ENCODE measurements around the gene TBC1D14. TPM values are rescaled to one million over a fixed set of nuclear protein-coding genes. Genes with fewer than 3 reads are reported as not detected.

Gene TBC1D14
- 37.1 TPM for total RNA-seq

- peak; percentile 85 for DNase-seq (ENCODE audit: low spot score)
Observed at GRCh38 chr4:6909113-6909969, at the start of gene TBC1D14. Gene TBC1D14, plus strand, starts transcription at chr4:6909826. Its CDS starts 13,564 bp downstream, at chr4:6923390.

DNA sequence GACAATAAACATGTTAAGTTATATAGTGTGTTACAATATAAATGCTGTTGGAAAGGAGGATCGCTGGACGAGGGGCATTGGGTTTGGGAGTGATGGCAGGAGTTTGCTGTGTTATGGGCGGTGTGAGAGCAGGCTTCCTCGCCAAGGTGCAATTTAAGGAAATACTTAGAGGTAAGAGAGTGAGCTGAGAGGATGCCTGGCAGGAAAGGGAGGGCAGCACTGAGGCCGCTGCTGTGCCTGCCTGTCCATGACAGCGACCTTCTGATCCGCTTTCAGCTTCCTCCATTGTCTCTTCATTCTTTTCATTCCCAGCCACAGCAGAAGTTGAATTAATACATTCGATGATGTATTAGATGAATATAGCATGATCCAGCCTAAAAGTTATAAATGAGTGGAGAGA is 41.2 kb upstream of the TBC1D14 start:
- no peak for DNase-seq (ENCODE audit: low spot score)

DNA sequence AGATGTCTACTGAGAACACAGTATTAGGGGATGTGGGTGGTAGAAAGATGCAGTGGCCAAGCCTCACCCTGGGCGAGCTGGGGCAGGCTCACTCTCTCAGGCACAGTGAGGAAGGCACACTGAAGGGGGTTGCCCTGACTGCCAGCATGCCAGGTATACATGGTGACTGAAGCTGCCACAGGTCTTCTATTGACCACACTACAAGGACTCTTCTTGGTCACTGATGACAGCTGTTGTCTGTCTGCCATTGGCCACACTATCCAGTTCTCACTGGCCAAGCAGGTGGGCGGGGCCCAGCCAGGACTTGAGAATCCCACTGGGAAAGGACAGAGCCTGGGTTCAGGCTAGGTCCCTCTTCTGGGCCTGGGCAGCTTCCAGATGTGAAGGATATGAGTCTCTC is 39.7 kb upstream of the TBC1D14 start:
- DNase-seq (ENCODE audit: low spot score) = no peak

DNA sequence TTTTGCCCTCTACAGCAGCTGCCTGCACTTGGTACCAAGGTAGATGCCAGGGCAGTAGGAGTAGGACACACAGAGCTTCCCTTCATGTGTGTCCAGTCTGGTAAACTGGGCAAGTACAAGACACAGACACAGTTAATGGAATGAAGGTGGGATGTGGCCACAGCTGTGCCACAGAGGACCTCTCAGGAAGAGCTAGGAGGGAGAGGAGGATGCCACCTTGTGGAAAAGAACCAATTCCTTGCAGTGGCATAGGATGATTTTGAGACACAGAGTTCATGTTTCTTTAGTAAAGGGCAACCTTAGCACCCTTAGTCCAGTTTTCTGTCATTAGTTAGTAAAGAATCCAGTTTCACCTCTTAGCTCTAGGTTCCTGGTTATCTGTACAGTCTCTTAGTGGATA is 36.3 kb upstream of the TBC1D14 start:
- no peak for DNase-seq (ENCODE audit: low spot score)

GRCh38 chr4:6873792-6874461 is 35.7 kb upstream of the TBC1D14 start:
- peak; percentile 67 for DNase-seq (ENCODE audit: low spot score)

DNA sequence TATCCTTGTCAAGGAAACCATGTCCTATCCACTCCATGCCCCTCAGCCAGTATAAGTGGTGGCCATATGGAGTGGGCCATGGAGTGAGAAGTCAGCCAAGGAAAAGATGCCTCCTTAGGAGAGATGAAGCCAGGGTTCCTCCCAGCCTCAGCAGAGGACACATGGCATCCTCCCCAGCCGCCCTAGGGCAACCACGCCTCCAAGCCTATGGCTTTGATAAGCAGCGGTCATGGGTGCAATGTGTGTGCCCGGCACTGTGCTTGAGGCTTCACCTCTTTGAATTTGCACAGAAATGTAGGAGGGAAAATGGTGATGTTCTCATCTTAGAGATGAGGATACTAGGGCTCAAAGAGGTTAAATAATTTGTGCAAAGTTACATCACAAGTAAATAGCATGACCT is 34.6 kb upstream of the TBC1D14 start:
- no peak for DNase-seq (ENCODE audit: low spot score)

- no peak for DNase-seq (ENCODE audit: low spot score)
Observed at GRCh38 chr4:6875431-6875831, 34.2 kb upstream of the TBC1D14 start.

- DNase-seq (ENCODE audit: low spot score) = no peak
Observed at GRCh38 chr4:6876440-6876839, 33.2 kb upstream of the TBC1D14 start.

GRCh38 chr4:6877067-6877466 is 32.6 kb upstream of the TBC1D14 start:
- DNase-seq (ENCODE audit: low spot score) = no peak

GRCh38 chr4:6878451-6879059 is 31.1 kb upstream of the TBC1D14 start:
- DNase-seq (ENCODE audit: low spot score) = no peak

GRCh38 chr4:6880691-6881090 is 28.9 kb upstream of the TBC1D14 start:
- no peak for DNase-seq (ENCODE audit: low spot score)

DNA sequence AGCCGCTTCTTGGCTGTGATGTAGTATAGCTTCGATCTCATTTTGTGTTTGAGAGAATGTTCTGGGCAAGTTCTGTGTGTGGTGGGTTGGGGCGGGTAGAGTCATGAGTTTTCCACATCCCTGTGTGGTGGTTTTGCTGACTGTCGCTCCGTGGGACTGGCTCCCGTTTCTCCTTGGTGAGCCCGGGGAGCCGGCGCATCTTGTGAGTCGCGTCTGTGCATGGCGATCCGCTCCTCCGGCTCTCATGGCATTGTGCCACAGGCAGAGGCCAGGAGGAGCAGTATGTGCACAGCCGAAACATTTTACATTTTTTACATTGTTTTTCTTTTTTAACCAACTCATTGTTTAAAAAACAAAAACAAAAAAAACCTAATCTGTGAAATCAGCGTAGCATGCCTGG is 27.7 kb upstream of the TBC1D14 start:
- no peak for DNase-seq (ENCODE audit: low spot score)

DNA sequence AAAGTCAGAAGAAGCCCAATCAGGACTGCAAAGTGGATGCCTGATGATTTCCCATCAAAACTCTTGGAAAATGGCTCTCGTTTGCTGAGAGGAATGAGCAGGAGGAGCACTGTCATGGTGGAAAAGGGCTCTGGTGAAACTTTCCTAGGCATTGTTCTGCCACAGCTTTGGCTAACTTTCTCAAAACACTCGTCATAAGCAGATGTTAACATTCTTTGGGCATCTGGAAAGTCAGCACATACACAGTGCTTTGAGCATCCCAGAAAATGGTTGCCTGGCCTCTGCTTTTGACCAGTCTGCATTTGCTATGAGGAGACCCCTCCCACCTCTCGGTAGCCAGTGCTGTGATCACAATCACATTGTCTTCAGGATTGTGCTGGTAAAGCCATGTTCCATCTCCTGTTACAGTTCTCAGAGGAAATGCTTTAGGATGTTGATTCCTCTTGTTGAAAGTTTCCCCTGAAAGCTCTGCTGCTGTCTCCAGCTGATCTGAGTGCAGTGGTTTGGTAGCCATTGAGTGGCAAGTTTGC is 25.2 kb upstream of the TBC1D14 start:
- no peak for DNase-seq (ENCODE audit: low spot score)

DNA sequence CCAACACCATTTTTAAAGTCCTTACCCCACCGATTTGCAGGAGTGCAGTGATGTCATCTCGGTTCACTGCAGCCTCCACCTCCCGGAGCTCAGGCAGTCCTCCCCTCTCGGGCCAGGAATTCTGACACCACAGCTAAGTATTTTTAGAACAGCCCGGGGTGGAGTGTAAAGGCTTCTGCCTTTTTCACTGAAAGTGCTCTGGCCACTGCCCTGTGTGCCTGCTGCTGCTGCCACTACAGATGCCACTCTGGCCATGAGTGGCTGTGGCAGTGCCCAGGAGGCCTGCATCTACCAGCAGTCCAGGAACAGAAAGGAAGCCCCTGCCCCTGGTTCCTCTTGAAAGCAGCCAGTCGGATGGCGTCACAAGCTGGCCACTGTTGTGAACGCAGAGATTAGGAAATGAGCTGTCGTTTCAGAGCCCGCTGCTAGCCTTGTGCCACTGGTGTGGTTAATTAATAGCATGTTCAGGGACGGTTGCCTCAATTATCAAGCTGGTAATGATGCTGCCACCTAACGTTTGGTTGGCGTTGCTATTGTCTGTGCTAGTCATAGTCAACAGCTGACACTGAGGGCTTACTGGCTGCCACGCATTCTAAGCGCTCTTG is 23.6 kb upstream of the TBC1D14 start:
- peak; percentile 83 for DNase-seq (ENCODE audit: low spot score)

- DNase-seq (ENCODE audit: low spot score) = no peak
Observed at GRCh38 chr4:6886886-6887285, 22.7 kb upstream of the TBC1D14 start.

- no peak for DNase-seq (ENCODE audit: low spot score)
Observed at GRCh38 chr4:6887591-6888371, 21.8 kb upstream of the TBC1D14 start.

- DNase-seq (ENCODE audit: low spot score) = no peak
Observed at GRCh38 chr4:6888506-6889071, 21.0 kb upstream of the TBC1D14 start.

GRCh38 chr4:6889101-6889735 is 20.4 kb upstream of the TBC1D14 start:
- DNase-seq (ENCODE audit: low spot score) = no peak

DNA sequence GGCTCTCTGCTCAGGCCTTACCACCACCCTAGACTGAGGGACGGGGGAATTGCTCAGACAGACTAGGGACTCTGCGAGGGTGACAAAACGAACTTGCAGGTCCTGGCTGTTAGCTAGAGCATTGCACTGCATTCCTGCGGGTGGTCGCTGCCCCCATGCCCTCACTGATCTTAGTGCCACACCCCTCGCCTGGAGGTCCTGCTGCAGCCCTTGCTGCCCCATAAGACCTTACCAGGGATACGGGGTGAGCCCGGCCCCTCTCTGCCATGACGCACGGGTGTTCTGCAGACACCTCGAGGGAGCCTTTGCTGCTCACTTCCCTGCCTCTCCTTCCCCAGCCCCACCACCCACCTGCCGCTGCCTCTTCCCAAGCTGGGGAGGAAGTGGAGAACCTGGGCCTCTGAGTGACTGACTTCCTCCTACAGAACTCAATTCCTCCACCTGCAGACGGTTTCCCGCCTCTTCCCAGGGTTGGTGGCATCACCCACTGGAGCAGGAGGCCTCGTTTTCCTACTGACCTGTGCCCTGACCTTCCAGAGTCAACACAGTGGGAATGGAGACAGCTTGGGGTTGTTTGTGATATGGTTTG is 19.8 kb upstream of the TBC1D14 start:
- DNase-seq (ENCODE audit: low spot score) = no peak

DNA sequence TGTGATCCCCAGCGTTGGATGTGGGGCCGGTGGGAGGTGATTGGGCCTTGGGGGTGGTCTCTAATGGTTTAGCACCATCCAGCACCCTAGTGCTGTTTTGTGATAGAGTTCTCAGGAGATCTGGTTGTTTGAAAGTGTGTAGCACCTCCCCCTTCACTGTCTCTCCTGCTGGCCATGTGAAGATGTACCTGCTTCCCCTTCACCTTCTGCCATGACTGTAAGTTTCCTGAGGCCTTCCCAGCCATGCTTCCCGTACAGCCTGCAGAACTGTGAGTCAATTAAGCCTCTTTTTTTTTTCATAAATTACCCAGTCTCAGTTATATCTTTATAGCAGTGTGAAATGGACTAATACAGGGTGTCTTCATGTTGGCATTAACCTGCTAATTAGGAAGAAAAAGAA is 19.3 kb upstream of the TBC1D14 start:
- DNase-seq (ENCODE audit: low spot score) = no peak
